ENCODE data around the gene GNA12.

GNA12 gene

DNA sequence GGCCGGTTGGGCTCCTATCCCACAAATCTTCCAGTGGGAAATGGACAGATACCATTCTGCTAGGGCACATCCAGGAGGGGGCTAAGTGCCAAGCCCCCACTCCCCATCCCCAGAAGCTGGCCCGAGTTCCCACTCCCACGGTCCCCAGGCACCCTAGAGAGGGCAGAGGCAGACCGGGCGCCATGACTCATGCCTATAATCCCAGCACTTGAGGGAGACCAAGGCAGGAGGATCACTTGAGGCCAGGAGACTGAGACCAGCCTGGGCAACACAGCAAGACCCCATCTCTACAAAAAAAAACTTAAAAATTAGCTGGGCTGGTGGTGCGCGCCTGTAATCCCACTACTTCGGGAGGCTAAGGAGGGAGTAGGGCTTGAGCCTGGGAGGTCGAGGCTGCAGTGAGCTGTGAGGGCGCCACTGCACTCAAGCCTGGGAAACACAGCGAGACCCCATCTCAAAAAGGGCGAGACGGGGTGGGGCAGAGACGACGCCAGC, 870 bp downstream of the GNA12 start:
- DNase-seq (ENCODE audit: insufficient read length, low spot score) (no peak), FAIRE-seq (no peak)
- TF ChIP-seq POLR2A (IDR thresholded peaks at IDR 0.05; ENCODE audit: low read depth, low read length) = no peak
- TF ChIP-seq SPI1 (IDR thresholded peaks at IDR 0.05; ENCODE audit: low read depth, low read length) = no peak
- no peak for TF ChIP-seq POLR2AphosphoS5 (IDR thresholded peaks at IDR 0.05; ENCODE audit: low read depth, low read length)
- TF ChIP-seq TAF1 (IDR thresholded peaks at IDR 0.05; ENCODE audit: low read depth, low read length) = no peak
- TF ChIP-seq POU2F2 (IDR thresholded peaks at IDR 0.05; ENCODE audit: low read depth, low read length) = no peak
- no peak for TF ChIP-seq PAX5 (IDR thresholded peaks at IDR 0.05; ENCODE audit: insufficient read depth, low read length, severe bottlenecking)

GRCh38 chr7:2841907-2842306, 2.2 kb downstream of the GNA12 start:
- FAIRE-seq (no peak), DNase-seq (ENCODE audit: insufficient read length, low spot score) (no peak)
- no peak for TF ChIP-seq SPI1 (IDR thresholded peaks at IDR 0.05; ENCODE audit: low read depth, low read length)
- TF ChIP-seq TAF1 (IDR thresholded peaks at IDR 0.05; ENCODE audit: low read depth, low read length) = no peak
- no peak for TF ChIP-seq POLR2AphosphoS5 (IDR thresholded peaks at IDR 0.05; ENCODE audit: low read depth, low read length)
- no peak for TF ChIP-seq PAX5 (IDR thresholded peaks at IDR 0.05; ENCODE audit: insufficient read depth, low read length, severe bottlenecking)
- no peak for TF ChIP-seq POU2F2 (IDR thresholded peaks at IDR 0.05; ENCODE audit: low read depth, low read length)
- TF ChIP-seq POLR2A (IDR thresholded peaks at IDR 0.05; ENCODE audit: low read depth, low read length) = no peak

DNA sequence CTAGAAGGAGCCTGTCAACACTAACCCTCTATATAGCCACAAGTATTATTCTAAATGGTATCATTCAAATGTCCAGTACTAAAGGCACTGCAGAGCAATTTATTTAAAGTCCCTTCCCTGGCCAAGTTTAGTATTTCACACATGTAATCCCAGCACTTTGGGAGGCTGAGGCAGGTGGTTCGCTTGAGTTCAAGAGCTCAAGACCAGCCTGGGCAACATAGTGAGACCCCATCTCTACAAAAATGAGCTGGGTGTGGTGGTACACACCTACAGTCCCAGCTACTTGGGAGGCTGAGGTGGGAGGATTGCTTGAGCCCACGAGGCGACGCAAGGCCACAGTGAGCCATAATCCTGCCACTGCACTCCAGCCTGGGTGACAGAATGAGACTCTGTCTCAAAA, 3.6 kb downstream of the GNA12 start:
- FAIRE-seq (no peak), DNase-seq (ENCODE audit: insufficient read length, low spot score) (no peak)
- TF ChIP-seq PAX5 (IDR thresholded peaks at IDR 0.05; ENCODE audit: insufficient read depth, low read length, severe bottlenecking) (no peak), POLR2AphosphoS5 (IDR thresholded peaks at IDR 0.05; ENCODE audit: low read depth, low read length) (no peak), POLR2A (IDR thresholded peaks at IDR 0.05; ENCODE audit: low read depth, low read length) (no peak), SPI1 (IDR thresholded peaks at IDR 0.05; ENCODE audit: low read depth, low read length) (no peak), TAF1 (IDR thresholded peaks at IDR 0.05; ENCODE audit: low read depth, low read length) (no peak), POU2F2 (IDR thresholded peaks at IDR 0.05; ENCODE audit: low read depth, low read length) (no peak)

GRCh38 chr7:2838873-2839578, 5.1 kb downstream of the GNA12 start:
- TF ChIP-seq POU2F2 (IDR thresholded peaks at IDR 0.05; ENCODE audit: low read depth, low read length) (no peak), TAF1 (IDR thresholded peaks at IDR 0.05; ENCODE audit: low read depth, low read length) (no peak), PAX5 (IDR thresholded peaks at IDR 0.05; ENCODE audit: insufficient read depth, low read length, severe bottlenecking) (no peak), SPI1 (IDR thresholded peaks at IDR 0.05; ENCODE audit: low read depth, low read length) (peak; percentile 77), POLR2AphosphoS5 (IDR thresholded peaks at IDR 0.05; ENCODE audit: low read depth, low read length) (no peak), POLR2A (IDR thresholded peaks at IDR 0.05; ENCODE audit: low read depth, low read length) (no peak)
- FAIRE-seq = peak; percentile 82
- no peak for DNase-seq (ENCODE audit: insufficient read length, low spot score)

- FAIRE-seq = no peak
- no peak for DNase-seq (ENCODE audit: insufficient read length, low spot score)
- TF ChIP-seq POLR2AphosphoS5 (IDR thresholded peaks at IDR 0.05; ENCODE audit: low read depth, low read length) = no peak
- TF ChIP-seq PAX5 (IDR thresholded peaks at IDR 0.05; ENCODE audit: insufficient read depth, low read length, severe bottlenecking) = no peak
- no peak for TF ChIP-seq SPI1 (IDR thresholded peaks at IDR 0.05; ENCODE audit: low read depth, low read length)
- no peak for TF ChIP-seq POU2F2 (IDR thresholded peaks at IDR 0.05; ENCODE audit: low read depth, low read length)
Observed at GRCh38 chr7:2838451-2838850, 5.7 kb downstream of the GNA12 start.

DNA sequence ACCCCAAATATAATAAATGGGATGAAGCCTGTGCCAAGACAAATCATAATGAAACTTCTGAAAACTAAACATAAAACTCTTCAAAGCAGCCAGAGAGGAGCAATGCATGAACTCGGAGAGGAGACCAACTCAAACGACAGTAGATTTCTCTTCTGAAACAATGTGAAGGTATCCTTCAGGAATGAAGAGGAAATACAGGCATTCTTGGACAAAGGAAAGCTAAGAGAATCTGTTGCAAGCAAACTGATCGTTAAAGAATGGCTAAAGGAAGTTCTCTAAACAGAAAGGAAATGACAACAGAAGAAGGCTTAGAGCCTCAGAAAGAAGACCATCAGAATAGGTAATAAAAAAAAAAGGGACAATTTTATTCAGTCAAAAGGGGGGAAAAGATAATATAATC, 6.6 kb downstream of the GNA12 start:
- DNase-seq (ENCODE audit: insufficient read length, low spot score) (no peak), FAIRE-seq (peak; percentile 38)

GRCh38 chr7:2834748-2835441, 9.2 kb downstream of the GNA12 start:
- peak; percentile 16 for FAIRE-seq
- TF ChIP-seq PAX5 (IDR thresholded peaks at IDR 0.05; ENCODE audit: insufficient read depth, low read length, severe bottlenecking) = no peak
- TF ChIP-seq TAF1 (IDR thresholded peaks at IDR 0.05; ENCODE audit: low read depth, low read length) = no peak
- TF ChIP-seq POU2F2 (IDR thresholded peaks at IDR 0.05; ENCODE audit: low read depth, low read length) = no peak
- no peak for TF ChIP-seq POLR2A (IDR thresholded peaks at IDR 0.05; ENCODE audit: low read depth, low read length)
- TF ChIP-seq POLR2AphosphoS5 (IDR thresholded peaks at IDR 0.05; ENCODE audit: low read depth, low read length) = no peak
- TF ChIP-seq SPI1 (IDR thresholded peaks at IDR 0.05; ENCODE audit: low read depth, low read length) = no peak
- DNase-seq (ENCODE audit: insufficient read length, low spot score) = no peak

More for the DNA sequence above, 6.6 kb downstream of the GNA12 start:
- TF ChIP-seq SPI1 (IDR thresholded peaks at IDR 0.05; ENCODE audit: low read depth, low read length) = no peak
- TF ChIP-seq PAX5 (IDR thresholded peaks at IDR 0.05; ENCODE audit: insufficient read depth, low read length, severe bottlenecking) = no peak

DNA sequence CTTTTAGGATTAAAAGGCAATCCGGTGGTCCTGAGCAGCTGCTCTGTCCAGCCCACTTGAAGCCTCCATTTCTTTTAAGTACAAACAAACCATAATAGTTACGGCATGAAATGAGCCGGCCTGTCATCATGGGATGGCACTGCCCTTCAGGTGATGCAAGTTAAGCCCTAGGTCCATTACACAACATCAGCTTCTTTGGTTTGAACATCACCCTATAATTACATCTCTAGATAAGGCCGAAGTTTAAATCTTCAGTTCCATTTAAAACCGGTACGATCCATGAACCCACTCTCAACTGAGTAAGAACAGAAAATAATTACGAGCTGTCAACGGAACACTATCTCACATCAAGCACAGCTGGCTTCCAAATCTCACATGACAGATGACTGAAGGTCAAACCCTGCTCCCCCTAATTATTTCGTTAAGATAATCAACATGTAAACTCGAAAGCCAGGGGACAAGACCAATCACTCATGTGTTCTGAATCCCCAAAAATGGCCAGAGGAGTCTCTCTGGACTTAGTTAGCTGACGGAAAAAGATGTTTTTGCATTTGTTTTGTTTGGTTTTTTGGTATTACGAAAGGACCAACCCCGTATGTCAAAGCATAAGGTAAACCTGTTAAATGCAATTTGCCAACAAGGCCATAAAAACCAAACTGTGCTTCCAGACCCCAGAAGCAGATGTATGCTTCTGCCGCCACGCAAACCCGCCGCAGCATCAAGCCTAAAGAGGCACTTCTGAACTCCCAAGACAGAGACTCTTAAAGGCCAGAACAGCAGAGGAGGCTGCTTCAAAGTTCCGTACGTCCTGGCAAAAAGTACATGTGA, 10.8 kb downstream of the GNA12 start:
- DNase-seq (ENCODE audit: insufficient read length, low spot score) (no peak), FAIRE-seq (no peak)
- TF ChIP-seq POU2F2 (IDR thresholded peaks at IDR 0.05; ENCODE audit: low read depth, low read length) (no peak), TAF1 (IDR thresholded peaks at IDR 0.05; ENCODE audit: low read depth, low read length) (no peak), POLR2A (IDR thresholded peaks at IDR 0.05; ENCODE audit: low read depth, low read length) (no peak), SPI1 (IDR thresholded peaks at IDR 0.05; ENCODE audit: low read depth, low read length) (no peak), PAX5 (IDR thresholded peaks at IDR 0.05; ENCODE audit: insufficient read depth, low read length, severe bottlenecking) (no peak), POLR2AphosphoS5 (IDR thresholded peaks at IDR 0.05; ENCODE audit: low read depth, low read length) (no peak)

- DNase-seq (ENCODE audit: insufficient read length, low spot score) (no peak), FAIRE-seq (no peak)
- TF ChIP-seq TAF1 (IDR thresholded peaks at IDR 0.05; ENCODE audit: low read depth, low read length) = no peak
- no peak for TF ChIP-seq PAX5 (IDR thresholded peaks at IDR 0.05; ENCODE audit: insufficient read depth, low read length, severe bottlenecking)
Observed at GRCh38 chr7:2832461-2832860, 11.6 kb downstream of the GNA12 start.

Measured in GM12891 (cell line).